ENCODE data around the gene SPATA32. TPM values are rescaled to one million over a fixed set of nuclear protein-coding genes. Genes with fewer than 3 reads are reported as not detected.
A peak's percentile ranks its signal among the peaks of the same experiment; 100 is the strongest.

The SPATA32 gene
- total RNA-seq, 2 experiments from 2014 or later: 0.20 to 0.23 TPM

DNA sequence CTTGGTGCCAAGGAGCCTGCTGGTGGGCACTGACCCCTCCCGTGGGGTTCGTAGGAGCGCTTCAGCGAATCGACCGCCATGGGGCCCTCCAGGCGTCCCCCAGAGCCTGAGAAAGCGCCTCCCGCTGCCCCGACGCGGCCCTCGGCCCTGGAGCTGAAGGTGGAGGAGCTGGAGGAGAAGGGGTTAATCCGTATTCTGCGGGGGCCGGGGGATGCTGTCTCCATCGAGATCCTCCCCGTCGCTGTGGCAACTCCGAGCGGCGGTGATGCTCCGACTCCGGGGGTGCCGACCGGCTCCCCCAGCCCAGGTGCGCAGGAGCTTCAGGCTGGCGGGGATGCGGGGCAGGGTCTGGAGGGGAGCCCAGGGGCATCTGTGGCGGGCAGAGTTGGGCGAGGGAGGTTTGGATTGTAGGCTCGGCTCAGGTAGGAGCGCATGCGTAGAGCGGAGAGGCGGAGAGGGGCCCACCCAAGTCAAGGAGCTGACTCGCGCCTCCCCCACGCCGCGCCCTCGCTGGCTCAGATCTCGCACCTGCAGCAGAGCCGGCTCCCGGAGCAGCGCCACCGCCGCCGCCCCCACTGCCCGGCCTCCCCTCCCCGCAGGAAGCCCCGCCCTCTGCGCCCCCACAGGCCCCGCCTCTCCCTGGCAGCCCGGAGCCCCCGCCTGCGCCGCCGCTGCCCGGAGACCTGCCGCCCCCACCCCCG lies 20.4 kb downstream of the SPATA32 start:
- DNase-seq: no peak
- no peaks in the 10 kb centered on the region for H3K27me3 Mint-ChIP-seq
- ChIA-PET CTCF (interaction anchor here (0.9 to 2.1 kb wide), 2 partner anchors 11 to 22 kb away, joined by 3 to 7 read pairs; no protein-coding TSS in a partner anchor), POLR2A (interaction anchor here (1.5 to 27.5 kb wide), 2 partner anchors 14 to 16 kb away, joined by 3 to 528 read pairs; partner anchors contain the start of gene FMNL1)
- H3K4me1 Mint-ChIP-seq: peaks cover 48% of the 10 kb centered on the region
- H3K9me3 Mint-ChIP-seq: no peaks in the 10 kb centered on the region
- H3K4me3 Mint-ChIP-seq: no peak overlapping the region
- peaks cover 82% of the 10 kb centered on the region for H3K36me3 Mint-ChIP-seq (ENCODE audit: low read depth)
- H3K27ac Mint-ChIP-seq: no peak overlapping the region

DNA sequence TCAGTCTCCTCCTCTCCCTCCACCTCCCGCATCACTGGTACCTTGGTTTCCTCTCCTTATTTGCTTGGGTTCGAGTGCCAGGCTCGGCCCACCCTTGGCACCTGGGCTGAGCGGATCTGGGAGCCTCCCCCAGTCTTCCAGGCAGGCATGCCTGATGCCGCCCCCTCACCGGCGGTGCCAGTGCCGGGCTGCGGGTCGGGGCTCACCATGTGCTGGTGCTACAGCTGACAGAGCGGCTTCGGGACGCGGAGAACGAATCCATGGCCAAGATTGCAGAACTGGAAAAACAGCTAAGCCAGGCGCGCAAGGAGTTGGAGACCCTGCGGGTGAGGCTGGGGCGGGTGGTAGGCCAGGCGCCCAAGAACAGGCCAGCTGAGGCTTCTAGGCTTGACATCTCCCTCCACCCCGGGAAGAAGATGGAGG lies 21.0 kb downstream of the SPATA32 start:
- DNase-seq: no peak
- Mint-ChIP-seq H3K36me3 (ENCODE audit: low read depth) (peaks cover 82% of the 10 kb centered on the region), H3K27me3 (no peaks in the 10 kb centered on the region), H3K9me3 (no peaks in the 10 kb centered on the region), H3K4me3 (no peak overlapping the region), H3K4me1 (peaks cover 43% of the 10 kb centered on the region), H3K27ac (no peak overlapping the region)
- ChIA-PET POLR2A (interaction anchor here (1.5 to 27.5 kb wide), 2 partner anchors 14 to 16 kb away, joined by 3 to 528 read pairs; partner anchors contain the start of gene FMNL1), CTCF (interaction anchor here (0.9 kb wide), 1 partner anchor 10 kb away, joined by 3 read pairs; no protein-coding TSS in a partner anchor)

DNA sequence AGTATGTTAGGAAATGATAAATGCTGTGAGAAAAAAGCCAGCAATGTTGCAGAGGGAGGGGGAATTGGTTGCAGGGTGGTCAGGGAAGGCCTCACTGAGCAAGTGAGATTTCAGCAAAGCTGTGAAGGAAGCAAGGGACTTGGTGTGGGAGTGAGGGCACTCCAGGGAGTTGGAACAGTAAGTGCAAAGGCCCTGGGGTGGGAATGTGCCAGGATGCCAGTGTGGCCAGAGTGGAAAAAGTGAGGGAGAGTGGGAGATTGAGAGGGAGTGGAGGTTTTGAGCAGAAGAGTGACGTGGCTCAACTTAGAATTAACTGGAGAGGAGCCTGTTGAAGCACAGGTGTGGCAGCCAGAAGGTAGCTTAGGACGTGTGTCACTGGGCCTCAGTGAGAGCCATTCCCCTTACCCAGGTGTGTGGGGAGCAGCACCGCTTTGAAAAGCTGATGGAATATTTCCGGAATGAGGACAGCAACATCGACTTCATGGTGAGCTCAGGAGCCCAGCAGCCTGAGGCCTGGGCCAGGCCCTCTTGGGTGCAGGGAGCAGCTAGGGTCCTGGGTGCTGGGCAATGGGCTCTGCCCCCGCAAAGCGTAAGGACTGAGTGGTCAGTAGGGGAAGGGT lies 23.6 kb downstream of the SPATA32 start:
- ChIA-PET POLR2A (interaction anchor here (2.1 to 27.5 kb wide), 2 partner anchors 10 to 13 kb away, joined by 11 to 528 read pairs; partner anchors contain the start of gene FMNL1), CTCF (interaction anchor here (1.0 to 11.8 kb wide), 3 partner anchors 12 to 103 kb away, joined by 3 to 197 read pairs (median 5); partner anchors contain the start of genes ACBD4 and FMNL1)
- H3K36me3 Mint-ChIP-seq (ENCODE audit: low read depth): peaks cover 85% of the 10 kb centered on the region
- H3K9me3 Mint-ChIP-seq: no peaks in the 10 kb centered on the region
- H3K27ac Mint-ChIP-seq: peak overlapping the region; percentile 47
- H3K27me3 Mint-ChIP-seq: no peaks in the 10 kb centered on the region
- DNase-seq: no peak
- no peak overlapping the region for H3K4me3 Mint-ChIP-seq
- H3K4me1 Mint-ChIP-seq: peaks cover 54% of the 10 kb centered on the region

DNA sequence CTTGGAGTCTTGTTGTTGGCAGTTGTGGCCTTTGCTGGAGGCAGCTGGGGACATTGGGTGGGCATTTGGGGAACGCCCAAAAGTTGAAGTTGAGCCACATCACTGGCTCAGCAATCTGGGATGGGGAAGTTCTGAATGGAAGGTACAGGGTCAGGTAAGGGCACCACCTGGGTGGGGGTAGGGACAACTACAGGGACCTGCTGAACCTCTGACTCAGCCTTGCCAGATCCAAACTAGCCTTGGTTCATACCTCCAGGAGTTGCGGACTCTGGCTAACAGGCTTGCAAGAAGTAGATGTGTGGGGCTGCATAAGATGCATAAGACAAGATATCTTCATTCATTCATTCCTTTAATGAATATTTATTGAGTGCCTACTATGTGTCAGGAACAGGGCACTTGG lies 24.2 kb downstream of the SPATA32 start:
- Mint-ChIP-seq H3K4me3 (no peak overlapping the region), H3K27ac (peak overlapping the region; percentile 47), H3K9me3 (no peaks in the 10 kb centered on the region), H3K27me3 (no peaks in the 10 kb centered on the region), H3K4me1 (peaks cover 56% of the 10 kb centered on the region), H3K36me3 (ENCODE audit: low read depth) (peaks cover 86% of the 10 kb centered on the region)
- ChIA-PET POLR2A (interaction anchor here (1.4 to 27.5 kb wide), 3 partner anchors 10 to 74 kb away, joined by 3 to 528 read pairs (median 11); partner anchors contain the start of gene FMNL1), CTCF (interaction anchor here (1.0 to 11.8 kb wide), 2 partner anchors 18 to 102 kb away, joined by 3 to 197 read pairs; partner anchors contain the start of genes ACBD4 and FMNL1)
- DNase-seq: no peak

DNA sequence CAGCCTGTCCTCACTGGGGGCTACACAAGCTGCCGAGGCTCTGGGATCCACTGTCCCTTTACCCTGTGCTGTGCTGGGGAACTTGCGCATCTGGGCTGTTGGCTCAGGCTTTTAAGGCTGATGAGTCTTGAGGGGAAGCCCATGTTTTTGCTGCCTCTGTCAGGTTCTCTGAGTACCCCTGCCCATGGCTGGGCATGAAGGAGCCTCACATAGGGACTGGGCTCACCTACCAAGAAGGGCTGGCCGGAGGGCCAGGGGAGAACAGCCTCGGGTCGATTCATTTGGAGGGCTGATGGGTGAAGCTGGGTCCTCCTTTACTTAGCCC lies 25.6 kb downstream of the SPATA32 start:
- Mint-ChIP-seq H3K36me3 (ENCODE audit: low read depth) (peaks cover 93% of the 10 kb centered on the region), H3K27ac (no peak overlapping the region), H3K27me3 (no peaks in the 10 kb centered on the region), H3K9me3 (no peaks in the 10 kb centered on the region), H3K4me3 (no peak overlapping the region), H3K4me1 (peaks cover 64% of the 10 kb centered on the region)
- POLR2A ChIA-PET: interaction anchor here (1.4 to 27.5 kb wide), 2 partner anchors 10 to 11 kb away, joined by 4 to 528 read pairs; partner anchors contain the start of gene FMNL1
- no peak for DNase-seq
- CTCF ChIA-PET: interaction anchor here (1.6 to 11.8 kb wide), 4 partner anchors 10 to 75 kb away, joined by 6 to 197 read pairs (median 22); partner anchors contain the start of gene FMNL1

DNA sequence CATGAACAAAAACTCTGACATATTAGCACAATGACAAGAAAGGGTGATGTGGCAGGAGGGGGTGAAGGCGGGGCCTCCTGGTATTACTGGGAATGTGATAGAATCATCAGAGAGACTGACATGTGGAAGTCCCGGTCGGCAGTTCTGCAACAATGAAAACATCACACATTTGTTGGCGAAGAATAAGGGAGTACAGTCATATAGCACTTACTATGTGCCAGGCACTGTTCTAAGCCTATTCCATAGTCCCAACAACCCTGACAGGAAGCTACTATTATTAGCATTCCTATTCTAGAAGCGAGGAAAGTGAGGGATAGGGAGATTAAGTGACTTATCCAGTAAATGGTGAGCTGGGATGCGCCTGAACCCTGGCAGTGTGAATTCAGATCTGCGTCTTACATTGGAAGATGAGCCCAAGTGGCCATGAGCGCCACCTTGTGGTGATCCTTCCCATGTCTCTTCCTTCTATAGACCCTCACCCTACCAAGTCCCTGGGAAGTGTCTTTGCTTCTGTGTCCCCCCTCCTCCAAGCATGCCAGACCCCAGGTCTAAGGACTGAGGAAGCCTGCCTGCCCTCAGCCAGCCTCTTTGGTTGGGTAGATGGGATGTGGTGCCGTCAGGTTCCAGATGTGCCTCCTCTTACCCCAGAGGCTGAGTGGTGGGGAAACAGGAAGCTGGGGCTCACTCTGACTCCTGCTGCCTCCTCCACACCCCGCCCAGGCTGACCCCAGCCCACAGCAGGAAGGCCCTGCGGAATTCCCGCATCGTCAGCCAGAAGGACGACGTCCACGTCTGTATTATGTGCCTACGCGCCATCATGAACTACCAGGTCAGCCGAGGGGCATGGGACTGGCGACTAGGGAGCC lies 26.2 kb downstream of the SPATA32 start:
- POLR2A ChIA-PET: interaction anchor here (1.0 to 27.5 kb wide), 3 partner anchors 10 to 13 kb away, joined by 3 to 528 read pairs (median 4); partner anchors contain the start of gene FMNL1
- peak; percentile 79 for DNase-seq
- Mint-ChIP-seq H3K4me1 (peaks cover 67% of the 10 kb centered on the region), H3K9me3 (no peaks in the 10 kb centered on the region), H3K36me3 (ENCODE audit: low read depth) (peaks cover 87% of the 10 kb centered on the region), H3K4me3 (no peak overlapping the region), H3K27ac (peak overlapping the region; percentile 74), H3K27me3 (no peaks in the 10 kb centered on the region)
- CTCF ChIA-PET: interaction anchor here (0.8 to 11.8 kb wide), 12 partner anchors 10 to 150 kb away, joined by 3 to 197 read pairs (median 4); partner anchors contain the start of genes FMNL1 and MAP3K14

DNA sequence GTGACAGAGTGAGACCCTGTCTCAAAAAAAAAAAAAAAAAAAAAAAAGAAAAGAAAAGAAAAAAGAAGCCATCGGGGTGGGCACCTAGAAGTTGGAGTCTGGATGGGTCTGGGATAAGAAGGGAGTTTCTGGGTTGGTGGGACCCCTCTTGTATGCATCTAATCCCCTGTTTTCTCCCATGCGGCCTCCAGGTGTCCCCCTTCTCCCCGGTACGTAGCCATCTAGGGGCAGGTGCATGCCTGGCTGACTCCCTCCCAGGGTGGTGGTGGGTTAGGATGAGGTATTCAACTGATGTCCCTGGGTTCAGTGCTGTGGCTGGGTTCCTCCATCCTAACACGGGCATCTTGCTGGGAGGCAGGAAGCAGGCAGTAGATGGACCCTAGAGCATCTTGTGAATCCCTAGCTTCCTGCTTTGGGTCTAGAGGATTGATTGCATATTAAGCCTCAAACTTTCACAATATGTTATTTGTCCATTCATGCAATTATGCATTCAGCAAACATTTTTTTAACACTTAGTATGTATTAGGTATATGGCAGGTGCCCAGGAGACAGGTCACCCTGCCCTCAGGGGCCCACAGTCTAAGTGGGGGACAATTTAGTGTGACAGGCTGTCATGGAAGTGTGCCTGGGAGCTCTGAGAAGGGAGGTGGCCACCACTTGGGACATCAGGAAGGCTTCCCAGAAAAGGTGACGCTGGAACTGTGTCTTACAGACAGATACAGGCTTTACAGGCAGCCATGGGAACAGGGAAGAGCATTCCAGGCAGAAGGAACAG lies 27.1 kb downstream of the SPATA32 start:
- POLR2A ChIA-PET: interaction anchor here (0.8 to 27.5 kb wide), 4 partner anchors 10 to 14 kb away, joined by 3 to 528 read pairs (median 4); partner anchors contain the start of gene FMNL1
- H3K36me3 Mint-ChIP-seq (ENCODE audit: low read depth): peaks cover 81% of the 10 kb centered on the region
- CTCF ChIA-PET: interaction anchor here (0.7 to 11.8 kb wide), 15 partner anchors 9 to 151 kb away, joined by 3 to 197 read pairs (median 4); partner anchors contain the start of genes FMNL1 and MAP3K14
- peaks cover 73% of the 10 kb centered on the region for H3K4me1 Mint-ChIP-seq
- DNase-seq: no peak
- peak overlapping the region; percentile 74 for H3K27ac Mint-ChIP-seq
- no peaks in the 10 kb centered on the region for H3K9me3 Mint-ChIP-seq
- H3K27me3 Mint-ChIP-seq: no peaks in the 10 kb centered on the region
- H3K4me3 Mint-ChIP-seq: no peak overlapping the region

DNA sequence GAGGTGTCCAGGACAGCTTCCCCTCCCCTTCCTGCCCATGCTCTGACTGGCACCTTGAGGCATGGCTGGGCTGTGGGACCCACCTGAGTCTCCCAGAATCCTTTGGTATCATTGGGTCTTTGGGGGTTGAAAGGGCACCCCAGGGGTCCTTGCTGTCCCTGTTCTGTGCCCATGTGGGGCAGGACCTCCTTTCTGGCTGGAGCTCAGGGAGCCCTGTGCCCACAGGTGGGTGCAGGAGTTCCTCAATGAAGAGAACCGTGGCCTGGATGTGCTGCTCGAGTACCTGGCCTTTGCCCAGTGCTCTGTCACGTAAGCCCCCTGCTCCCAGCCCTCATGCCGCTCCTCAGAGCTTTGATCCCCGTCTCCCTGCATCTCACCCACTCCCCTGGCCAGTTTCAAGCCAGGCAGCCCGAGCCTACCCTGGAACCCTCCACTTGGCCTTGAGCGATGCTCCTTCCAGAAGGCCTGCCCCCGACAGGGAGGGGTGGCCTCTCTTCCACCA lies 28.4 kb downstream of the SPATA32 start:
- ChIA-PET CTCF (interaction anchor here (1.4 to 11.8 kb wide), 2 partner anchors 13 to 14 kb away, joined by 3 to 197 read pairs; partner anchors contain the start of gene FMNL1), POLR2A (interaction anchor here (0.7 to 15.7 kb wide), 3 partner anchors 8 to 82 kb away, joined by 3 to 337 read pairs (median 97); partner anchors contain the start of genes FMNL1 and MAP3K14)
- Mint-ChIP-seq H3K9me3 (no peaks in the 10 kb centered on the region), H3K27me3 (no peaks in the 10 kb centered on the region), H3K4me3 (no peak overlapping the region), H3K4me1 (peaks cover 84% of the 10 kb centered on the region), H3K36me3 (ENCODE audit: low read depth) (peaks cover 75% of the 10 kb centered on the region), H3K27ac (peak overlapping the region; percentile 79)
- DNase-seq: no peak

DNA sequence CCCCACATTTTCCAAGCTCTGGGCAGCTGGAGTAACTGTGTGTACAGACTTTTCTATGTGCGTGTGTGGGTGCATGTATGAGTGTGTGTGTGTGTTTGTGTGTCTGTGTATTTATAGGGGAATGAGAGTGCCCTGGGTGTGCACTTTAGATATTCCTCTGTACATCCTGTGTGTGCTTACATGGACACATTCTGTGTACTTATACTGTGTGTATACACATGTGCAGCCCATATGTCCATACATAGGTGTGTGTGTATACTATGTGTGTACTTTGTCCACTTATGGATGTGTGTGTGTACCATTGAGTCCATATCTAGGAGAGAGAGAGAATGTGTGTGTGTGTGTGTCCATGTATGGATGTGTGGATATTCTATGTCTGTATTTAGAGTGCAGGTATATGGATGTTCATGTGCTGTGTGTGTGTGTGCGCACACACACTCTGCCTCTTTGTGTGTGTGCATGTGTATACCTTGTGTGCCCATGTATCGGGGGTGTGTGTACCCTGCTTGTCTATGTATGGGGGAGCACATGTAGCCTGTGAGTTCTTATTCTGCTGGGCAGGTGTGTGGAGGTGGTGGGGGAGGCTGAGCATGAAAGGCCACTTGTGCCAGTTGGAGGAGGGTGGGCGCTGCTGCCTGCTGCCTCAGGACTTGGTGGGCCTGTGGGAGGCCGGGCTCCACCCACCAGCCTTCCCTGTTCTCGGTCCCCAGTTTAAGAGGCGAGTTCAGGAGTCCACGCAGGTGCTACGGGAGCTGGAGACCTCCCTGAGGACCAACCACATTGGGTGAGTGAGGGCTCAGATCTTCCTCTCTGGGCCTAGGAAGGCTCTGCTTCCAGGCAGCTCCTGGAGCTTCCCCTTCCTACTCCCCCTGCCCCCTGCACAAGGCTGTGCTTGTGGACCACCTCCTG lies 29.1 kb downstream of the SPATA32 start:
- Mint-ChIP-seq H3K36me3 (ENCODE audit: low read depth) (peaks cover 74% of the 10 kb centered on the region), H3K27me3 (no peaks in the 10 kb centered on the region), H3K4me3 (no peak overlapping the region), H3K4me1 (peaks cover 84% of the 10 kb centered on the region), H3K9me3 (no peaks in the 10 kb centered on the region), H3K27ac (peak overlapping the region; percentile 79)
- CTCF ChIA-PET: interaction anchor here (1.4 to 11.8 kb wide), 2 partner anchors 13 to 14 kb away, joined by 3 to 197 read pairs; partner anchors contain the start of gene FMNL1
- POLR2A ChIA-PET: interaction anchor here (0.7 to 15.7 kb wide), 5 partner anchors 7 to 84 kb away, joined by 3 to 528 read pairs (median 97); partner anchors contain the start of genes FMNL1, HEXIM1 and MAP3K14
- no peak for DNase-seq

DNA sequence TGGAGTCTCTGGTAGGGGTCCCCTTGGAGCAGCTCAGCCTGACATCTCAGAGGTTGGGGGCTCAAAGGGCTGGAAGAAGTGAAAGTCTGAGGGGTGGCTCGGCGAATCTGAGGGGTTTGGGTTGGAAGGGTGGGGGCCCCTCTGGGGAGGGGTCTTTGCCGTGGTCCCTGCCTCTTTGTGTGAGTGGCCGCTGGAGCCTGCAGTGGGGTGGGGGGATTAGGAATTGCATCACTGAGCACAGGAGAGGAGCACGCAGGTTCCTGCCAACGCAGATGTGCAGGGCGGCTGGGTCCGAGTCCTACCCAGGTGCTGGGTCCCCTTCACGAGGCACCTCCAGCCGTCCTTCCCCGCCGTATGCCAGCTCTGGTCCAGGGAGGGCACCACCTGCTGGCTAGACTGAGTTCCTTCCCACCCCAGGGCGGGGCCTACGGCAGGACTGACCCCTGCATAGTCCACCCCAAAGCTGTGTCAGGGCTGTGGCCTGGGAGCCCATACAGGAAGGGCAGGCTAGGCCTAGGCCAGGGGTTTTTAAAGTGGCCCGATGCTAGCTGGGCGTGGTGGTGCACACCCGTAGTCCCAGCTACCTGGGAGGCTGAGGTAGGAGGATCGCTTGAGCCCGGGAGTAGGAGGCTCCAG lies 30.3 kb downstream of the SPATA32 start:
- peaks cover 89% of the 10 kb centered on the region for H3K4me1 Mint-ChIP-seq
- POLR2A ChIA-PET: interaction anchor here (1.3 to 15.7 kb wide), 5 partner anchors 11 to 84 kb away, joined by 3 to 528 read pairs (median 97); partner anchors contain the start of genes FMNL1, HEXIM1 and MAP3K14
- peak overlapping the region; percentile 72 for H3K27ac Mint-ChIP-seq
- H3K4me3 Mint-ChIP-seq: no peak overlapping the region
- no peaks in the 10 kb centered on the region for H3K27me3 Mint-ChIP-seq
- CTCF ChIA-PET: interaction anchor here (0.9 to 11.8 kb wide), 4 partner anchors 11 to 96 kb away, joined by 3 to 197 read pairs (median 4); partner anchors contain the start of genes ACBD4 and FMNL1
- DNase-seq: no peak
- H3K36me3 Mint-ChIP-seq (ENCODE audit: low read depth): peaks cover 75% of the 10 kb centered on the region
- no peaks in the 10 kb centered on the region for H3K9me3 Mint-ChIP-seq

Data from activated CD4-positive, alpha-beta memory T cell treated with anti-CD3 and anti-CD28 coated beads, Interleukin-2, amount 10 ng/mL, durations not matched to agents 7 days and 5 days (primary cell).